Measurements from ENCODE around the gene SPACDR. TPM values are rescaled to one million over a fixed set of nuclear protein-coding genes. Genes with fewer than 3 reads are reported as not detected.

SPACDR gene
- total and polyA plus RNA-seq, 9 of the 15 experiments (the other 6 are each of a cell fraction or from before 2014, with no cell fraction given): 0.07 to 0.55 (median 0.14) TPM; not detected in 1

DNA sequence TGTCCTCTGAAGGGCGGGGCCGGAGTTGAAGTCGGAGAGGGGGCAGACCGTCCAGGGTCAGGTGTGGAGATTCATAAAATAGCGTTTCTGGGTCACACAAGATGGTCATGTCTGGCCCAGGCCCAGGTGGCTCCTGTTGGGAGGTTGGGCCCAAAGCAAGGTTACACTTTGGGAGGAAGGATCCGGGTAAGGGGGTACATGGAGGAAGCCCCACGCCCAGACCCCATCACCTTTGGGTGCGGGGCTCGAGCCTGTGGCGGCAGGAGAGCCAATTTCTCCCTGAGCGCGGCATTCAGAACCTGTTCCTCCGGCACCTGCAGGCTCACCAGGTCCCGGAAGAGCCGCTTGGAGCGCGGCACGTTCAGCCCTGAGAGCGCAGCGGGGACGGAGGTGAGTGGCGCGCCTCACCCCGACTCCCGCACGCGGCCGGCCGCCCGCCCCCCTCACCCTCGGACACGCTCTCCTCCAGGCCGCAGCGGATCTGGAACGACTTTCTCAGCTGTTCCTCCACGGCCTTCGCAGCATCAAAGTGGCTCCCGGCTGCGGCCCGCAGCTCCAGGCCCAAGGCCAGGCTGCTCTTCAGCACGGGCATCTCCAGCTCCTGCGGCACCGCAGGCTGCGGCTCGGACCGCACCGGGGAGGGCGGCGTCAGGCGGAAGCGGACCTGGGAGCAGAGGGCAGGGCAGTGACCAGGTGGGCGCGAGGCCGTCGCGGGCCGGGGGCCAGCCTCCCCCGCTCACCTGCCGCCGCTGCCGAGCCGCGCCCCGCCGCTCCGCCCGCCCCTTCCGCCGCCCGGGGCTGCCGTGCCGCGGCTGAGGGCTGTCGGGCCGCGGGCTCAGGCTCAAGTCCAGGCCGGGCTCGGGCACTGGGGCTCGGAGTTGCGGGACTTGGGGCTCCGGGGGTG lies 28.4 kb downstream of the SPACDR start (continued):
- TF ChIP-seq, protein P1, sequence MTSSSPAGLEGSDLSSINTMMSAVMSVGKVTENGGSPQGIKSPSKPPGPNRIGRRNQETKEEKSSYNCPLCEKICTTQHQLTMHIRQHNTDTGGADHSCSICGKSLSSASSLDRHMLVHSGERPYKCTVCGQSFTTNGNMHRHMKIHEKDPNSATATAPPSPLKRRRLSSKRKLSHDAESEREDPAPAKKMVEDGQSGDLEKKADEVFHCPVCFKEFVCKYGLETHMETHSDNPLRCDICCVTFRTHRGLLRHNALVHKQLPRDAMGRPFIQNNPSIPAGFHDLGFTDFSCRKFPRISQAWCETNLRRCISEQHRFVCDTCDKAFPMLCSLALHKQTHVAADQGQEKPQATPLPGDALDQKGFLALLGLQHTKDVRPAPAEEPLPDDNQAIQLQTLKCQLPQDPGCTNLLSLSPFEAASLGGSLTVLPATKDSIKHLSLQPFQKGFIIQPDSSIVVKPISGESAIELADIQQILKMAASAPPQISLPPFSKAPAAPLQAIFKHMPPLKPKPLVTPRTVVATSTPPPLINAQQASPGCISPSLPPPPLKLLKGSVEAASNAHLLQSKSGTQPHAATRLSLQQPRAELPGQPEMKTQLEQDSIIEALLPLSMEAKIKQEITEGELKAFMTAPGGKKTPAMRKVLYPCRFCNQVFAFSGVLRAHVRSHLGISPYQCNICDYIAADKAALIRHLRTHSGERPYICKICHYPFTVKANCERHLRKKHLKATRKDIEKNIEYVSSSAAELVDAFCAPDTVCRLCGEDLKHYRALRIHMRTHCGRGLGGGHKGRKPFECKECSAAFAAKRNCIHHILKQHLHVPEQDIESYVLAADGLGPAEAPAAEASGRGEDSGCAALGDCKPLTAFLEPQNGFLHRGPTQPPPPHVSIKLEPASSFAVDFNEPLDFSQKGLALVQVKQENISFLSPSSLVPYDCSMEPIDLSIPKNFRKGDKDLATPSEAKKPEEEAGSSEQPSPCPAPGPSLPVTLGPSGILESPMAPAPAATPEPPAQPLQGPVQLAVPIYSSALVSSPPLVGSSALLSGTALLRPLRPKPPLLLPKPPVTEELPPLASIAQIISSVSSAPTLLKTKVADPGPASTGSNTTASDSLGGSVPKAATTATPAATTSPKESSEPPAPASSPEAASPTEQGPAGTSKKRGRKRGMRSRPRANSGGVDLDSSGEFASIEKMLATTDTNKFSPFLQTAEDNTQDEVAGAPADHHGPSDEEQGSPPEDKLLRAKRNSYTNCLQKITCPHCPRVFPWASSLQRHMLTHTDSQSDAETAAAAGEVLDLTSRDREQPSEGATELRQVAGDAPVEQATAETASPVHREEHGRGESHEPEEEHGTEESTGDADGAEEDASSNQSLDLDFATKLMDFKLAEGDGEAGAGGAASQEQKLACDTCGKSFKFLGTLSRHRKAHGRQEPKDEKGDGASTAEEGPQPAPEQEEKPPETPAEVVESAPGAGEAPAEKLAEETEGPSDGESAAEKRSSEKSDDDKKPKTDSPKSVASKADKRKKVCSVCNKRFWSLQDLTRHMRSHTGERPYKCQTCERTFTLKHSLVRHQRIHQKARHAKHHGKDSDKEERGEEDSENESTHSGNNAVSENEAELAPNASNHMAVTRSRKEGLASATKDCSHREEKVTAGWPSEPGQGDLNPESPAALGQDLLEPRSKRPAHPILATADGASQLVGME (CRISPR knock-in tag; IDR thresholded peaks at IDR 0.05): peak; percentile 71; the same call in 1 of the 2 replicates
- TF ChIP-seq NR3C1 (CRISPR knock-in tag; IDR thresholded peaks at IDR 0.05) (0 out of 2 replicates have a peak, but pooled peaks have one; percentile 60), NONO (IDR thresholded peaks at IDR 0.05; ENCODE audit: low read depth in 2 of 2, low read length in 1 of 2) (peak in 1 of 2 experiments; percentile 81; a peak in 2 of 4 replicates), PHF21A (IDR thresholded peaks at IDR 0.05; ENCODE audit: borderline replicate concordance, low read depth) (no peak), TCF3 (CRISPR knock-in tag; IDR thresholded peaks at IDR 0.05) (peak; percentile 27; the same call in 1 of the 2 replicates), HDGF (IDR thresholded peaks at IDR 0.05) (0 out of 2 replicates have a peak, but pooled peaks have one; percentile 57)
- TF ChIP-seq, protein P2, sequence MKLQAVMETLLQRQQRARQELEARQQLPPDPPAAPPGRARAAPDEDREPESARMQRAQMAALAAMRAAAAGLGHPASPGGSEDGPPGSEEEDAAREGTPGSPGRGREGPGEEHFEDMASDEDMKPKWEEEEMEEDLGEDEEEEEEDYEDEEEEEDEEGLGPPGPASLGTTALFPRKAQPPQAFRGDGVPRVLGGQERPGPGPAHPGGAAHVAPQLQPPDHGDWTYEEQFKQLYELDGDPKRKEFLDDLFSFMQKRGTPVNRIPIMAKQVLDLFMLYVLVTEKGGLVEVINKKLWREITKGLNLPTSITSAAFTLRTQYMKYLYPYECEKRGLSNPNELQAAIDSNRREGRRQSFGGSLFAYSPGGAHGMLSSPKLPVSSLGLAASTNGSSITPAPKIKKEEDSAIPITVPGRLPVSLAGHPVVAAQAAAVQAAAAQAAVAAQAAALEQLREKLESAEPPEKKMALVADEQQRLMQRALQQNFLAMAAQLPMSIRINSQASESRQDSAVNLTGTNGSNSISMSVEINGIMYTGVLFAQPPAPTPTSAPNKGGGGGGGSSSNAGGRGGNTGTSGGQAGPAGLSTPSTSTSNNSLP (IDR thresholded peaks at IDR 0.05; ENCODE audit: borderline replicate concordance, low read depth, low read length): no peak
- TF ChIP-seq, protein P3, sequence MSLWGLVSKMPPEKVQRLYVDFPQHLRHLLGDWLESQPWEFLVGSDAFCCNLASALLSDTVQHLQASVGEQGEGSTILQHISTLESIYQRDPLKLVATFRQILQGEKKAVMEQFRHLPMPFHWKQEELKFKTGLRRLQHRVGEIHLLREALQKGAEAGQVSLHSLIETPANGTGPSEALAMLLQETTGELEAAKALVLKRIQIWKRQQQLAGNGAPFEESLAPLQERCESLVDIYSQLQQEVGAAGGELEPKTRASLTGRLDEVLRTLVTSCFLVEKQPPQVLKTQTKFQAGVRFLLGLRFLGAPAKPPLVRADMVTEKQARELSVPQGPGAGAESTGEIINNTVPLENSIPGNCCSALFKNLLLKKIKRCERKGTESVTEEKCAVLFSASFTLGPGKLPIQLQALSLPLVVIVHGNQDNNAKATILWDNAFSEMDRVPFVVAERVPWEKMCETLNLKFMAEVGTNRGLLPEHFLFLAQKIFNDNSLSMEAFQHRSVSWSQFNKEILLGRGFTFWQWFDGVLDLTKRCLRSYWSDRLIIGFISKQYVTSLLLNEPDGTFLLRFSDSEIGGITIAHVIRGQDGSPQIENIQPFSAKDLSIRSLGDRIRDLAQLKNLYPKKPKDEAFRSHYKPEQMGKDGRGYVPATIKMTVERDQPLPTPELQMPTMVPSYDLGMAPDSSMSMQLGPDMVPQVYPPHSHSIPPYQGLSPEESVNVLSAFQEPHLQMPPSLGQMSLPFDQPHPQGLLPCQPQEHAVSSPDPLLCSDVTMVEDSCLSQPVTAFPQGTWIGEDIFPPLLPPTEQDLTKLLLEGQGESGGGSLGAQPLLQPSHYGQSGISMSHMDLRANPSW (CRISPR knock-in tag; IDR thresholded peaks at IDR 0.05): no peak
- TF ChIP-seq, protein P4, sequence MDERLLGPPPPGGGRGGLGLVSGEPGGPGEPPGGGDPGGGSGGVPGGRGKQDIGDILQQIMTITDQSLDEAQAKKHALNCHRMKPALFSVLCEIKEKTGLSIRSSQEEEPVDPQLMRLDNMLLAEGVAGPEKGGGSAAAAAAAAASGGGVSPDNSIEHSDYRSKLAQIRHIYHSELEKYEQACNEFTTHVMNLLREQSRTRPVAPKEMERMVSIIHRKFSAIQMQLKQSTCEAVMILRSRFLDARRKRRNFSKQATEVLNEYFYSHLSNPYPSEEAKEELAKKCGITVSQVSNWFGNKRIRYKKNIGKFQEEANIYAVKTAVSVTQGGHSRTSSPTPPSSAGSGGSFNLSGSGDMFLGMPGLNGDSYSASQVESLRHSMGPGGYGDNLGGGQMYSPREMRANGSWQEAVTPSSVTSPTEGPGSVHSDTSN (CRISPR knock-in tag; IDR thresholded peaks at IDR 0.05; ENCODE audit: low read depth): no peak
- TF ChIP-seq, protein P4 (tag; conservative IDR thresholded peaks at IDR 0.05; ENCODE audit: low read depth): no peak
- TF ChIP-seq, protein P5, sequence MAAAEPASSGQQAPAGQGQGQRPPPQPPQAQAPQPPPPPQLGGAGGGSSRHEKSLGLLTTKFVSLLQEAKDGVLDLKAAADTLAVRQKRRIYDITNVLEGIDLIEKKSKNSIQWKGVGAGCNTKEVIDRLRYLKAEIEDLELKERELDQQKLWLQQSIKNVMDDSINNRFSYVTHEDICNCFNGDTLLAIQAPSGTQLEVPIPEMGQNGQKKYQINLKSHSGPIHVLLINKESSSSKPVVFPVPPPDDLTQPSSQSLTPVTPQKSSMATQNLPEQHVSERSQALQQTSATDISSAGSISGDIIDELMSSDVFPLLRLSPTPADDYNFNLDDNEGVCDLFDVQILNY (CRISPR knock-in tag; IDR thresholded peaks at IDR 0.05): no peak

All from K562 (cell line).